PC-9 (cell line): Measurements from ENCODE around the gene HTRA2.

Experiments used
- CTCF ChIP-seq: fragments of 200-600 bp; sonication (generic); conservative IDR thresholded peaks from 2 replicates; pipeline ENCODE4 v1.6.1; 2017; ENCODE audit warnings: mixed run types, antibody characterized with exemption, mild to moderate bottlenecking, moderate library complexity
- EZH2 ChIP-seq: fragments of 200-600 bp; sonication (generic); IDR thresholded peaks from 2 replicates; pipeline ENCODE4 v1.8.0; 2017; ENCODE audit warnings: antibody characterized with exemption, low read depth

- TF ChIP-seq CTCF (no peak), EZH2 (no peak)
These were observed 16.8 kb upstream of the HTRA2 start for GRCh38 chr2:74512744-74513604.
